Measurements from ENCODE around the gene ANKRD60. TPM values are rescaled to one million over a fixed set of nuclear protein-coding genes. Genes with fewer than 3 reads are reported as not detected.

The ANKRD60 gene
- total RNA-seq, 1 donor from 2014 or later = not detected

- Mint-ChIP-seq H3K27me3 (ENCODE audit: insufficient read depth) (peaks cover 25% of the 10 kb centered on the region), H3K4me1 (ENCODE audit: low read depth) (peaks cover 7% of the 10 kb centered on the region), H3K36me3 (ENCODE audit: low read depth) (no peaks in the 10 kb centered on the region), H3K4me3 (no peak overlapping the region), H3K27ac (no peak overlapping the region), H3K9me3 (no peaks in the 10 kb centered on the region)
- no peak for DNase-seq (ENCODE audit: low spot score)
- intact Hi-C loops (cut with micrococcal nuclease) = no loop called here
Measured at GRCh38 chr20:58210398-58210747, 18.1 kb downstream of the ANKRD60 start.

DNA sequence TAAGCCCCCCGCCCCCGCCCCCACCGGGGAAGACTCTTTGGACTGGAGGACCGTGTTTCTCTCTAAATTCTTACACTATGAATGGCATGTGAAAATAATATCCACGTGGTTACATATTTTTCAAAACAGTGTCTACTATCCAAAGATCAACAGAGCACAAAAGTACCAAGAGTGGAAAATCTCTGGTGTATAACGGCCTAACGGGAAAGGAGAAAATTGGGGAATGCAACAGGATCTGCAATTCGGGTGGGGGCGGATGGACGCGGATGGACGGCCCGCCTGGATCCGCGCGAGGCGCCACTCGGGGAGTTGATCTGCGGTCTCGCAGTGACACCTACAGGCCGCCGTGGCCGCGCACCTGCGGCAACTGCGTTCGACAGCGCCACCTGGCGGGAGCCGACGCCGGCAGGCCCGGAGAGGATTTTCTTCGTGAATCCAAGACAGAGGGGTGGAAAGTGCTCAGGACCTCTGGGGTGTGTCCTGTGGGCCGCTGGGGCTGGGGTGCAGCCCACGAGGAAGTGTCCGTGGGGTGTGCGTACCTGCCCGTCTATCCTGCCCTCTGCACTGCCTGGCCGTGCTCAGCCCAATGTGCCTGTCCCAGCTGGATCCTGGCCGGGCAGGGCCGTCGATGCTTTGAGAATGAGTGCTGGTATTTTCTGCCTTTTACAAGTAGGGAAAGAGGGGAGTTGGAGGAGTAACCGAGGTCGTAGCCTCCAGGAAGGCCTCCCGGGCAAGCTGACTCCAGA lies 18.6 kb downstream of the ANKRD60 start:
- peak overlapping the region; percentile 43 for H3K27ac Mint-ChIP-seq
- H3K36me3 Mint-ChIP-seq (ENCODE audit: low read depth) = no peaks in the 10 kb centered on the region
- H3K4me3 Mint-ChIP-seq = no peak overlapping the region
- intact Hi-C loops (cut with micrococcal nuclease) = loop anchor here (1.0 to 10.0 kb wide), 6 partner anchors 17 to 828 kb away; no protein-coding TSS in a partner anchor
- peak; percentile 80 for DNase-seq (ENCODE audit: low spot score)
- H3K27me3 Mint-ChIP-seq (ENCODE audit: insufficient read depth) = peaks cover 25% of the 10 kb centered on the region
- no peaks in the 10 kb centered on the region for H3K9me3 Mint-ChIP-seq
- peaks cover 7% of the 10 kb centered on the region for H3K4me1 Mint-ChIP-seq (ENCODE audit: low read depth)

- H3K36me3 Mint-ChIP-seq (ENCODE audit: low read depth) = no peaks in the 10 kb centered on the region
- H3K4me1 Mint-ChIP-seq (ENCODE audit: low read depth) = peaks cover 7% of the 10 kb centered on the region
- H3K9me3 Mint-ChIP-seq = no peaks in the 10 kb centered on the region
- intact Hi-C loops (cut with micrococcal nuclease) = loop anchor here (1.0 to 10.0 kb wide), 6 partner anchors 16 to 827 kb away; no protein-coding TSS in a partner anchor
- H3K27ac Mint-ChIP-seq = no peak overlapping the region
- no peak for DNase-seq (ENCODE audit: low spot score)
- H3K4me3 Mint-ChIP-seq = no peak overlapping the region
- peaks cover 25% of the 10 kb centered on the region for H3K27me3 Mint-ChIP-seq (ENCODE audit: insufficient read depth)
Measured at GRCh38 chr20:58208944-58209343, 19.5 kb downstream of the ANKRD60 start.

DNA sequence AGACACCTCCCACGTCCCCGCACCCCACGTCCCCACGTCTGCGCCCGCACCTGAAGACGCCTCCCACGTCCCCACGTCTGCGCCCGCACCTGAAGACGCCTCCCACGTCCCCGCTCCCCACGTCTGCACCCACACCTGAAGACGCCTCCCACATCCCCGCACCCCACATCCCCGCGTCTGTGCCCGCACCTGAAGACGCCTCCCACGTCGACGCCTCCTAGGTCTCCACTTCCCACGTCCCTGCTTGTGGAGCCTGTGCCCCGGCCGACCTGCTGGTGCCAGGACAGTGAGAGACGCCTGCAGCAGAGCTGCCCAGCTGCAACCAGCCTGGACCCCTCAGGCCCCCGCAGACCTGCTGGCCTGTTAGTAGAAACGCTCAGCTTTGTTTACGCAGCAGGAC lies 22.6 kb downstream of the ANKRD60 start:
- Mint-ChIP-seq H3K9me3 (no peaks in the 10 kb centered on the region), H3K27me3 (ENCODE audit: insufficient read depth) (peaks cover 9% of the 10 kb centered on the region), H3K27ac (no peak overlapping the region), H3K4me1 (ENCODE audit: low read depth) (peaks cover 7% of the 10 kb centered on the region), H3K4me3 (no peak overlapping the region), H3K36me3 (ENCODE audit: low read depth) (no peaks in the 10 kb centered on the region)
- DNase-seq (ENCODE audit: low spot score) = no peak
- intact Hi-C loops (cut with micrococcal nuclease) = loop anchor here (5.0 to 10.0 kb wide), 2 partner anchors 711 to 824 kb away; no protein-coding TSS in a partner anchor

DNA sequence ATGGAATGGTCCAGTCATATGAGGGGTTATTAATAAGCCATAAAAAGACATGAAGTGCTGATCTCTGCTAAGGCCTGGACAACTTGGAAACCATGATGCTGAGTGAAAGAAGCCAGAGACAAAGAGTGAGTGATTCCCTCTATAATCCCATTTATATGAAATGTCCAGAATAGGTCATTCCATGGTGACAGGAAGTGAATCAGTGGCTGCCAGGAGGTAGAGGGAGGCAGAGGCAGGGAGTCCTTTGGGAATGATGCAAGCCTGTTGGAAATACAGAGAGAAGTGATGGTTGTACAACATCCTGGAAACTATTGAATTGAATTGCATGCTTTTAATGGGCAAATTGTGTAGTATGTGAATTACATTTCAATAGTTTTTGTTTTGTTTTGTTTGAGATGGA lies 26.4 kb downstream of the ANKRD60 start:
- peaks cover 5% of the 10 kb centered on the region for H3K27me3 Mint-ChIP-seq (ENCODE audit: insufficient read depth)
- no peak overlapping the region for H3K4me3 Mint-ChIP-seq
- DNase-seq (ENCODE audit: low spot score) = no peak
- peaks cover 2% of the 10 kb centered on the region for H3K9me3 Mint-ChIP-seq
- intact Hi-C loops (cut with micrococcal nuclease) = loop anchor here (10.0 kb wide), 1 partner anchor 707 kb away; no protein-coding TSS in a partner anchor
- no peak overlapping the region for H3K27ac Mint-ChIP-seq
- H3K36me3 Mint-ChIP-seq (ENCODE audit: low read depth) = no peaks in the 10 kb centered on the region
- no peaks in the 10 kb centered on the region for H3K4me1 Mint-ChIP-seq (ENCODE audit: low read depth)

DNA sequence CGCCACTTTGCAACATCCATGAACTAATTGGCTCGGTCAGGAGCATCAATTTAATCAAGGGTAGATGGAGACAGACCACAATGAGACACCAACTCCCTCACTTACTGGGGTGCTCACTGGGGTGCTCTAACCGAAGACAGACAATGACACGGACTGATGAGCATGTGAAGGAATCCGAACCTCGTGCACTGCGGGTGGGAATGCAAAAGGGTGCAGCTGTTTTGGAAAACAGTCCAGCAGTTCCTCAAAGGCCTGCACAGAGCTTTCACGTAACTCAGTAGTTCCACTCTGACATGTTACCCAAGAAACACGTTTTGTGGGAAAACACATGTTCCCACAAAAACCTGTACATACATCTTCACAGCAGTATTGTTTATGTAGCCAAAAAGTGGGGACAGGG lies 26.8 kb downstream of the ANKRD60 start:
- Mint-ChIP-seq H3K27ac (no peak overlapping the region), H3K9me3 (peaks cover 7% of the 10 kb centered on the region), H3K4me1 (ENCODE audit: low read depth) (peaks cover 4% of the 10 kb centered on the region), H3K36me3 (ENCODE audit: low read depth) (peaks cover 2% of the 10 kb centered on the region), H3K4me3 (no peak overlapping the region), H3K27me3 (ENCODE audit: insufficient read depth) (peaks cover 5% of the 10 kb centered on the region)
- intact Hi-C loops (cut with micrococcal nuclease) = loop anchor here (10.0 kb wide), 1 partner anchor 707 kb away; no protein-coding TSS in a partner anchor
- no peak for DNase-seq (ENCODE audit: low spot score)

GRCh38 chr20:58199469-58199868 lies 29.0 kb downstream of the ANKRD60 start:
- peaks cover 1% of the 10 kb centered on the region for H3K27me3 Mint-ChIP-seq (ENCODE audit: insufficient read depth)
- H3K36me3 Mint-ChIP-seq (ENCODE audit: low read depth) = peaks cover 2% of the 10 kb centered on the region
- H3K4me1 Mint-ChIP-seq (ENCODE audit: low read depth) = peaks cover 5% of the 10 kb centered on the region
- intact Hi-C loops (cut with micrococcal nuclease) = no loop called here
- no peak for DNase-seq (ENCODE audit: low spot score)
- no peak overlapping the region for H3K4me3 Mint-ChIP-seq
- H3K9me3 Mint-ChIP-seq = peaks cover 11% of the 10 kb centered on the region
- no peak overlapping the region for H3K27ac Mint-ChIP-seq

- H3K4me3 Mint-ChIP-seq = no peak overlapping the region
- H3K27ac Mint-ChIP-seq = no peak overlapping the region
Measured at GRCh38 chr20:58198901-58199355, 29.5 kb downstream of the ANKRD60 start.

GRCh38 chr20:58198384-58198783 lies 30.1 kb downstream of the ANKRD60 start:
- H3K4me1 Mint-ChIP-seq (ENCODE audit: low read depth) = peaks cover 5% of the 10 kb centered on the region
- H3K9me3 Mint-ChIP-seq = peaks cover 11% of the 10 kb centered on the region
- H3K27me3 Mint-ChIP-seq (ENCODE audit: insufficient read depth) = no peaks in the 10 kb centered on the region
- peaks cover 2% of the 10 kb centered on the region for H3K36me3 Mint-ChIP-seq (ENCODE audit: low read depth)
- DNase-seq (ENCODE audit: low spot score) = no peak
- intact Hi-C loops (cut with micrococcal nuclease) = no loop called here
- H3K27ac Mint-ChIP-seq = no peak overlapping the region
- H3K4me3 Mint-ChIP-seq = no peak overlapping the region

More at GRCh38 chr20:58198901-58199355, 29.5 kb downstream of the ANKRD60 start:
- H3K27me3 Mint-ChIP-seq (ENCODE audit: insufficient read depth) = no peaks in the 10 kb centered on the region
- H3K4me1 Mint-ChIP-seq (ENCODE audit: low read depth) = peaks cover 5% of the 10 kb centered on the region
- H3K36me3 Mint-ChIP-seq (ENCODE audit: low read depth) = peaks cover 2% of the 10 kb centered on the region
- H3K9me3 Mint-ChIP-seq = peaks cover 11% of the 10 kb centered on the region
- intact Hi-C loops (cut with micrococcal nuclease) = no loop called here
- no peak for DNase-seq (ENCODE audit: low spot score)

DNA sequence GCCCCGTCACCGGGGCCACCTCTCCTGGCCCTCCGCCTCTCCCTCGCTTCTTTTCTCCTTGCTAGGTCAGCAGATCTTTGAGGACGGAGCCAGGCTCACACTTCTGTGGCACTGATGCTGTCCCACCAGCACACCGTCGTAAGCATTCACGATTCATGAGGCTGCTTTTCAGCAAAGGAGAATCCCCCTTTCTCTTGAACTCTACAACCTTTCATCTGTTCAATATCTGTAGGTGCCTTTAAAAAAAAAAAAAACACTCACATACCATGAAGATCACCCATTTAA lies 31.3 kb downstream of the ANKRD60 start:
- Mint-ChIP-seq H3K27ac (no peak overlapping the region), H3K4me1 (ENCODE audit: low read depth) (peaks cover 5% of the 10 kb centered on the region), H3K9me3 (peaks cover 11% of the 10 kb centered on the region), H3K27me3 (ENCODE audit: insufficient read depth) (no peaks in the 10 kb centered on the region), H3K4me3 (no peak overlapping the region), H3K36me3 (ENCODE audit: low read depth) (peaks cover 2% of the 10 kb centered on the region)
- no peak for DNase-seq (ENCODE audit: low spot score)
- intact Hi-C loops (cut with micrococcal nuclease) = no loop called here

DNA sequence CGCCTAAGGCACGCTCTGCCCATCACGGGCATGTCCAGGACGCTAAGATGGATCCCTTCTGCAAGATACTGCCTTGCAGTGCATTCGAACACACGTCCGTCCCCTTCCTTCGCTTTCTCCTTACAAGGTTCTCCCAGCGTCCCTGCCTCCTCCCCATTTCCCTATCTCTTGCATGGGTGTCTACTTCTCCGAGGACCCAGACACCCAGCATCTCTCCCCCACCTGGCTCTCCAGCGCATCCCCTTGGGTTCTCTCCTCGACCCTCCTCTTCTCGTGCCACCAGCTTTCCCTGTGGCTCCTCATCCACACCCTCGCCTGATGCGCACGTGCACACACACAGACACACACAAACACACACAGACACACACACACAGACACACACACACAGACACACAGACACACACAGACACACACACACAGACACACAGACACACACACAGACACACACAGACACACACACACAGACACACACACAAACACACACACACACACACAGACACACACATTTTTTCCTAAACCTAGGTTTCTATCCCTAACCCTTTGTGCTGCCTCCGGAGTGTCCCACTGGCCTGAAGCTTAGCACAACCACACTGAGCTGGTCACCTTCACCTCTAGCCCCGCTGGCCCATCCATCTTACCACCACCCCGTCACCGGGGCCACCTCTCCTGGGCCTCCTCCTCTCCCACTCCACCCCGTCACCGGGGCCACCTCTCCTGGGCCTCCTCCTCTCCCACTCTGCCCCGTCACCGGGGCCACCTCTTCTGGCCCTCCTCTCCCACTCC lies 31.9 kb downstream of the ANKRD60 start:
- Mint-ChIP-seq H3K36me3 (ENCODE audit: low read depth) (peaks cover 2% of the 10 kb centered on the region), H3K27ac (no peak overlapping the region), H3K9me3 (peaks cover 11% of the 10 kb centered on the region), H3K27me3 (ENCODE audit: insufficient read depth) (no peaks in the 10 kb centered on the region), H3K4me1 (ENCODE audit: low read depth) (peaks cover 5% of the 10 kb centered on the region), H3K4me3 (no peak overlapping the region)
- DNase-seq (ENCODE audit: low spot score) = no peak
- intact Hi-C loops (cut with micrococcal nuclease) = no loop called here

GRCh38 chr20:58195047-58195446 lies 33.4 kb downstream of the ANKRD60 start:
- Mint-ChIP-seq H3K9me3 (peaks cover 11% of the 10 kb centered on the region), H3K4me1 (ENCODE audit: low read depth) (peaks cover 5% of the 10 kb centered on the region), H3K27me3 (ENCODE audit: insufficient read depth) (peaks cover 3% of the 10 kb centered on the region), H3K36me3 (ENCODE audit: low read depth) (peaks cover 2% of the 10 kb centered on the region), H3K4me3 (no peak overlapping the region), H3K27ac (no peak overlapping the region)
- intact Hi-C loops (cut with micrococcal nuclease) = no loop called here
- no peak for DNase-seq (ENCODE audit: low spot score)

DNA sequence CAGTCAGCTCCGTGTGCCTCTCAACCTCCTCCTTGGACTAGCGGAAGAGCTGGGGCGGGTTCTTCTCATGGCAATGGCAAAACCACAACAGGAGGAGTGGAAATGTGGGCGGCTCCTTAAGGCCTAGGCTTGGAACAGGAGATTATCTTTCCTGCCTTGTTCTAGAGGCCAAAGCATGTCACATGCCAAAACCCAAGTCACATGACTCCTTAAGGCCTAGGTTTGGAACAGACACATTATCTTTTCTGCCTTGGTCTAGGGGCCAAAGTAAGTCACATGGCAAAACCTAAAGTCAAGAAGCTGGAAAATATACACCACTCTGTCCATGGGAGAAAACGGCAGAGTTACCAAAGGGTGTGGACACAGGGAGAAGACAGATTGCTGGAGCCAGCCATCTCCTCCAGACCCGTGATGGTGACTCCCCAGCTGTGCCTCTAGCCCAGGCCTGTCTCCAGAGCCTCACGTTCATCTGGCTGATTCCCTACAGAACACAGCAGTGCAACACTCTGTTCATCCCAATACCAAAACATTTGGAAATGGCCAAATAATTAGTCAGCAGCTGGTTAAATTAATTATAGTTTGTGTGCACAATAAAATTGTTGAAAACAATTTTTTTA lies 34.2 kb downstream of the ANKRD60 start:
- intact Hi-C loops (cut with micrococcal nuclease) = no loop called here
- Mint-ChIP-seq H3K27ac (no peak overlapping the region), H3K4me3 (no peak overlapping the region), H3K36me3 (ENCODE audit: low read depth) (peaks cover 2% of the 10 kb centered on the region), H3K27me3 (ENCODE audit: insufficient read depth) (peaks cover 10% of the 10 kb centered on the region), H3K9me3 (peaks cover 11% of the 10 kb centered on the region), H3K4me1 (ENCODE audit: low read depth) (peaks cover 5% of the 10 kb centered on the region)
- no peak for DNase-seq (ENCODE audit: low spot score)

Data from activated T-helper 1 cell treated with anti-CD3 and anti-CD28 coated beads, Interleukin-12 subunit alpha, Interleukin-12 subunit beta, Interleukin-2, Interleukin-4 antibody, amounts not matched to agents 30 ng/mL and 10 ng/mL and 1 ng/mL, durations not matched to agents 14 hours and 24 hours and 36 hours (primary cell).